RWPE1 (cell line): Measurements from ENCODE around the gene IL17RA.

Experiments used
- CTCF ChIA-PET: fragments of 350-600 bp; sonication (Branson Sonifier 250); formaldehyde crosslinking; extraction: SDS; loops from one replicate; lab custom pipeline; 2021; lab: Yijun Ruan, JAX
- POLR2A ChIA-PET: fragments of 400-600 bp; formaldehyde crosslinking; extraction: SDS; loops from one replicate; lab custom pipeline; 2020; ENCODE audit warnings: antibody characterized with exemption; ENCODE audit not compliant: low non-redundant PET; lab: Yijun Ruan, JAX
- DNase-seq: peaks from one replicate; pipeline ENCODE4 v3.0.0; 2012; ENCODE audit warnings: low spot score
- H3K27ac ChIP-seq: fragments of 450-650 bp; 2 replicates; pipeline ENCODE4 v1.5.1; 2017
- CTCF ChIP-seq: fragments of 450-650 bp; conservative IDR thresholded peaks from 2 replicates; pipeline ENCODE4 v1.5.1; 2017; ENCODE audit warnings: low read depth, mild to moderate bottlenecking

IL17RA gene

DNA sequence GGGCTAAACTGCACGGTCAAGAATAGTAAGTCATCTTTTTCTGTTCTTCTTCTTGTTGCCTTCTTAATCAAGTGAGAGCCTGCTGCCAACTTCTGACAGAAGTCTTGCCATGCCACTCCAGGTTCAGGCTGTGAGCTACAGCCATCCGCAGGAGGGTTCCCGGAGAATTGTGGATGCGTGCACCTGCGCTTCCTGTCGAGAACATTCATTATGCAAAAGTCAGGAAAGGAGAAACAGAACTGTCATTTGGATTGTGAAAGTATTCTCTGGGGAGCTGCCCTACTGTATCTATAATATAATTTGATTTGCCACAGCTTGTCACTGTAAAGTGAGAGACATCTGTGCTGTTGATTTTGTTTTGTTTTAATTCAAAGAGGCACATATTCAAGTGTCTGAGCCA, 12.3 kb downstream of the IL17RA start:
- no peak overlapping the region for H3K27ac ChIP-seq
- no peak for TF ChIP-seq CTCF
- no peak for DNase-seq
- ChIA-PET CTCF (no interaction called here), POLR2A (no interaction called here)

DNA sequence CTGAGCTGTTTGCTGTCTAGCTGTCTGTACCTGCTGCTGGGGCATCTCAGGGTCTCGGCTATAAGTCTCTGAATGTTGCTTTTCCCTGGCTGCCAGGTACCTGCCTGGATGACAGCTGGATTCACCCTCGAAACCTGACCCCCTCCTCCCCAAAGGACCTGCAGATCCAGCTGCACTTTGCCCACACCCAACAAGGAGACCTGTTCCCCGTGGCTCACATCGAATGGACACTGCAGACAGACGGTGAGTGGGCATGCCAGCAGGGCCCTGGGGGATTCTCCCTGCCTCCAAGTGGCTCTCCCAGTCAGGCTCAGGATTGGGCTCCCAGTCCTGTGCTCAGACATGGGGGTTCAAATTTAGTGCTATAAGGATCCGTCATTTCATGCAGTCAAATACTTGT, 12.9 kb downstream of the IL17RA start:
- CTCF ChIA-PET = no interaction called here
- TF ChIP-seq CTCF = no peak
- POLR2A ChIA-PET = no interaction called here
- DNase-seq = no peak
- no peak overlapping the region for H3K27ac ChIP-seq

DNA sequence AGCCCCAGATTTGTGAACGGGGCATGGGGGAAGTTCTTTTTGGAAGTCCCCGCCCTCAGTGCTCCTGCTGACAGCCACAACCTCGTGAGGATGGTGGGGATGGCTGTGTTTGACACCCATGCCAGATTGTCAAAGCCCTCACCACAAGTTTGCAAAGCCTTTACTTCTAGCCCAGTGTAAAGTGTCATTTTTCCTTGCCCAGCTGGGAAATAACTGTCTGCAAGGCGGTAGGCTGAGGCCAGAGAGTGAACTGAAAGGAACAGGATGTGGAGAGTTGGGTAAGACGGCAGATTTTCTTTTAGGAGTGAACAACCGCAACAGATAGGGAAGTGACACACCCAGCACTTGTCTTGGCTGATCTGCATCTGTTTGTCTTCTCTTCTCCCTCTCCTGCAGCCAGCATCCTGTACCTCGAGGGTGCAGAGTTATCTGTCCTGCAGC, 13.6 kb downstream of the IL17RA start:
- CTCF ChIA-PET = interaction anchor here (0.5 kb wide), 1 partner anchor 8 kb away, joined by 3 read pairs; no protein-coding TSS in a partner anchor
- H3K27ac ChIP-seq = no peak overlapping the region
- no peak for DNase-seq
- POLR2A ChIA-PET = no interaction called here
- no peak for TF ChIP-seq CTCF

DNA sequence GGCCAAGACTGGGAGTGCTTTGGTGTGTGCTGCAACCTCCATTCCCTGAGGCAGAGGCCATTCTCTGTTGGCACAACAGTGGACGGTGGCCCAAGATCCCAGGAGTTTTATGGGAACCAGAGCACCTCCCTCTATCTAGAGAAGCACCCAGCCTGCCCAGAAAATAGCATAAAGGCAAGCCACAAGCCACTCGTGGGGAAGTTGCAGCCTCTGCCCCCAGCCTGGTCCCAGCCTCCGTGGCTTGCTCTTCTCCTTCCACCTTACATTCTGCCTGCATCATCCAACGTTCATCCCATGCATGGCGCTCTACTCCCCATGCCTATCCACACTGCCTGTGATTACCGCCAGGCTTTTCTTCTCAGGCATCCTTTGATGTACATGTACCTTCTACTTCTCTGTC, 15.8 kb downstream of the IL17RA start:
- H3K27ac ChIP-seq = no peak overlapping the region
- ChIA-PET CTCF (no interaction called here), POLR2A (no interaction called here)
- no peak for TF ChIP-seq CTCF
- no peak for DNase-seq

DNA sequence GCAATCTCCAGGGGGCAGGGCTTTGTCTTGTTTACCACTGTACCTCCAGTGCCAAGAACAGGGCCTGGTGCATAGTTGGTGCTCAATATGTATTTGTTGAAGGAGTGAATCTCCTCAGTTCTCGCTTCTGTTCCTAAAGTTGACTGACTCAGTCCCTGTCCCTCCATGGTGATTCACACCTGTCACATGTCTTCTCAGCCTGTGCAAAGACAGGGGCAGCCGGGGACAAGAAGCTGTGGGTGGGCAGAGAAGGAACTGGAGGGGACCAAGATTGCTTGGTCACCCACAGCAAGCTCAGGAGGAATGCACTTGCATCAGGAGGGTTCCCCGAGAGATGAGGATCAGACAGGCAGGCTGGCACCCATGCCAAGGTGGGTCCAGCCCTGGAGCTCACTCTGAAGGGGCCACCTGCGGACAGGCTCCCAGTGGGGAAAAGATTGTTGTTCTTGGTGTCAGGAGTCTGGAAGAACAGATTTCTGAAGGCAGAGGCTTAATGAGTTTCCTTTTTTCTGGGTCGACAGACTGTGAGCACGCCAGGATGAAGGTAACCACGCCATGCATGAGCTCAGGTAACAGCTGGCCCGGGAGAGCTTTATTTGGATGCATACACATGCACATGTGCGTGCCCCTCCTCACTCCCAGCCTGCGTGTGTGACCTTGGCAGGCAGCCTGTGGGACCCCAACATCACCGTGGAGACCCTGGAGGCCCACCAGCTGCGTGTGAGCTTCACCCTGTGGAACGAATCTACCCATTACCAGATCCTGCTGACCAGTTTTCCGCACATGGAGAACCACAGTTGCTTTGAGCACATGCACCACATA, 16.9 kb downstream of the IL17RA start:
- ChIA-PET CTCF (no interaction called here), POLR2A (no interaction called here)
- no peak for TF ChIP-seq CTCF
- H3K27ac ChIP-seq = no peak overlapping the region
- no peak for DNase-seq

DNA sequence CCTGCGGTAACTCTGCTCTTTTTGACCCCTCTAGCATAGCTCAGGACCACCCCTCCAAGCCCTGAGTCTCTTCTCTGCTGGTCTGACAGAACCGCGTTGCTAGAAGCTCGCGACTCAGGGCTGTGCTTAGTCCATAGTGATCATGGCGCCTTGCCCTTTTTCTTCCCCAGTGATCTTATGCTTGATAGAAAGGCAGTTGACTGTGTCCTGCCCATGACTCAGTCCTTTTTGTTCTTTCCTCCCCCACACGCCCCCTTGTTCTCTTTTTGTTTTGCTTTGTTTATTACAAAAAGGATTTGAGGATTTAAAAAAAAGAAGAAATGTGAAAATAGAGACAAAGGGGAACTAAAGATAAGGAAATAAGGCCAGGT, 17.5 kb downstream of the IL17RA start:
- CTCF ChIA-PET = no interaction called here
- POLR2A ChIA-PET = no interaction called here
- no peak overlapping the region for H3K27ac ChIP-seq
- DNase-seq = no peak
- TF ChIP-seq CTCF = no peak
